Mucosa of descending colon (tissue), 3 donors: ENCODE results near the gene DDX24. TPM values are rescaled to one million over a fixed set of nuclear protein-coding genes. Genes with fewer than 3 reads are reported as not detected.

ENCODE experiments used
- ATAC-seq: fragments of 200-7000 bp; cut with Tn5 transposase; one replicate; pipeline ENCODE4 v1.9.1; 2020; ENCODE audit warnings: mild to moderate bottlenecking, moderate library complexity
- DNase-seq, 3 donors: peaks; one replicate each; pipeline ENCODE4 v3.0.0-alpha.2; 2020
- H3K36me3 ChIP-seq: fragments of 200-600 bp; one replicate; pipeline ENCODE4 v1.8.0; 2021; ENCODE audit warnings: low read depth, mild to moderate bottlenecking
- H3K4me1 ChIP-seq: fragments of 200-600 bp; one replicate; pipeline ENCODE4 v1.8.0; 2021; ENCODE audit warnings: low read depth, mild to moderate bottlenecking
- H3K4me3 ChIP-seq: fragments of 200-600 bp; one replicate; pipeline ENCODE4 v1.8.0; 2021; ENCODE audit warnings: mild to moderate bottlenecking
- H3K9me3 ChIP-seq: fragments of 200-600 bp; one replicate; pipeline ENCODE4 v1.8.0; 2021; ENCODE audit warnings: mild to moderate bottlenecking
- intact Hi-C, 2 donors: fragments of 100-400 bp; cut with DNase I in 1 of 2; cut with micrococcal nuclease in 1 of 2; formaldehyde crosslinking; loops; one replicate each; pipeline versions ENCODE4 v1.11.0 to v1.11.1; 2022; cut with DNase I, micrococcal nuclease
- total RNA-seq, 3 donors: library from RNA; stranded (reverse); fragmentation: NEBNext Ultra II Directional in 2 of 3; extraction: Animal tissue kit (Norgen Biotek cat#: 25700) in 2 of 3; gene quantifications; one replicate each; pipeline versions ENCODE4 v1.2.1 to v1.2.4, GENCODE V29; 2021 to 2023
- TF ChIP-seq, protein P1 (sequence below): fragments of 200-600 bp; IDR thresholded peaks from one replicate; pipeline ENCODE4 v1.8.0; 2022; ENCODE audit warnings: antibody characterized with exemption, mild to moderate bottlenecking
- donor health status: DM: no; HTN: no; CAD: no; lungs with moderate emphysema.
- donor health status: DM: no; HTN: no; CAD: no.
- donor health status: DM: no; HTN: yes; CAD: no.

DDX24 gene
- total RNA-seq, 3 donors from 2014 or later: 90.6 to 197 (median 107) TPM

DNA sequence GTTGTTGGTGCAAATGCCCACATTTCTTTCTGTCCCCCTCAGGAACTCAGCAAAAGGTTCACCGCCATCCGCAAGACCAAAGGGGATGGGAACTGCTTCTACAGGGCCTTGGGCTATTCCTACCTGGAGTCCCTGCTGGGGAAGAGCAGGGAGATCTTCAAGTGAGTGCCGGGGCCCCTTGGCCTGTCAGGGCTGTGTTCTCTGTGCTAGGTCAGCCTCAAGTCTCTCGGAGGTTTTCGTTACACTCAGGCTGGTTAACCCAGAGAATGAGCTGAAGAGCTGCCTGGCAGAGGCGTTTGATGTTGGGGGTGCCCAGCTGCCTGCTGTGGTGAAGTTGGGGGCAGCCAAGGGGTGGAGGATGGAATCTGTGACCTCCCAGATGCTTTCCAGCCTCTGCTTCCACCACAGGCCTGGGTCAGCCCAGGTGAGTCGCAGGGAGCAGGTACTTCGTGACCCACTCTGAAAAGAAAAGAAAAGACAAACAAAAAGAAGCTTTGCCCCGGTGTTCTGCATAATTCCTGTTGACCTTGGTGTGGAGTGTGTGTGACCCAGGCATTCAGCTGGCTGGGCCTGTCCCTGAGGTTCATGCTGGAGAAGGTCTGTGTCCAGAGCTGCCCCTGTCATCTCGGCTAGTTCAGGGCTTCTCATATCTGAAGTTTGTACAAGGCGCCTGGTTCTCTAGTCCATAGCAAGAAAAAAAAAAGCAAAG is 41.9 kb downstream of the DDX24 start:
- no peaks in the 10 kb centered on the region for H3K9me3 ChIP-seq
- DNase-seq: peak in 1 of 3 donors; percentile 3
- H3K4me3 ChIP-seq: no peak overlapping the region
- ATAC-seq: no peak
- H3K36me3 ChIP-seq: no peaks in the 10 kb centered on the region
- TF ChIP-seq, protein P1, sequence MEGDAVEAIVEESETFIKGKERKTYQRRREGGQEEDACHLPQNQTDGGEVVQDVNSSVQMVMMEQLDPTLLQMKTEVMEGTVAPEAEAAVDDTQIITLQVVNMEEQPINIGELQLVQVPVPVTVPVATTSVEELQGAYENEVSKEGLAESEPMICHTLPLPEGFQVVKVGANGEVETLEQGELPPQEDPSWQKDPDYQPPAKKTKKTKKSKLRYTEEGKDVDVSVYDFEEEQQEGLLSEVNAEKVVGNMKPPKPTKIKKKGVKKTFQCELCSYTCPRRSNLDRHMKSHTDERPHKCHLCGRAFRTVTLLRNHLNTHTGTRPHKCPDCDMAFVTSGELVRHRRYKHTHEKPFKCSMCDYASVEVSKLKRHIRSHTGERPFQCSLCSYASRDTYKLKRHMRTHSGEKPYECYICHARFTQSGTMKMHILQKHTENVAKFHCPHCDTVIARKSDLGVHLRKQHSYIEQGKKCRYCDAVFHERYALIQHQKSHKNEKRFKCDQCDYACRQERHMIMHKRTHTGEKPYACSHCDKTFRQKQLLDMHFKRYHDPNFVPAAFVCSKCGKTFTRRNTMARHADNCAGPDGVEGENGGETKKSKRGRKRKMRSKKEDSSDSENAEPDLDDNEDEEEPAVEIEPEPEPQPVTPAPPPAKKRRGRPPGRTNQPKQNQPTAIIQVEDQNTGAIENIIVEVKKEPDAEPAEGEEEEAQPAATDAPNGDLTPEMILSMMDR: no peak
- intact Hi-C loops: loop anchor here (5.0 to 10.0 kb wide), 2 partner anchors 96 to 98 kb away; no protein-coding TSS in a partner anchor
- no peaks in the 10 kb centered on the region for H3K4me1 ChIP-seq

DNA sequence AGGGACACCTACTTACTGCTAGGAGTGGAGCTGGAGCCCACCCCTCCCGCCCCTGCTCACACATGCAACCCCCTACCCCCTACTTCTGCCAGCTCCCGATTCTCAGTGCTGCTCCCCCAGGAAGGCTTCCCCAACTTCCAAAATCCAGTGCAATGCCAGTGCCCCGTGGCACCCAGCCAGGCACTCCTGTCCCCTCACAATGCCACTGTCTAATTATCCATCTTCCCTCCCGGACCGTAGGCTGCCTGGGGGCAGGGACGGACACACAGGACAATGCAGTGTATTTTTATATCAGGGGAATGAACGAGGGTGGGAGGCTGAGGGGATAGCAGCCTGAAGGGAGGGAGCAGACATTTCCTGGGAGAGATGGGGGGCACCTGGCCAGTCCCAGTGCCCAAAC is 42.5 kb downstream of the DDX24 start:
- intact Hi-C loops: loop anchor here (5.0 to 10.0 kb wide), 2 partner anchors 96 to 99 kb away; no protein-coding TSS in a partner anchor
- DNase-seq (peak in 1 of 3 donors; percentile 7), ATAC-seq (no peak)
- H3K4me1 ChIP-seq: no peaks in the 10 kb centered on the region
- no peaks in the 10 kb centered on the region for H3K9me3 ChIP-seq
- H3K36me3 ChIP-seq: no peaks in the 10 kb centered on the region
- H3K4me3 ChIP-seq: no peak overlapping the region
- TF ChIP-seq, protein P1: no peak

DNA sequence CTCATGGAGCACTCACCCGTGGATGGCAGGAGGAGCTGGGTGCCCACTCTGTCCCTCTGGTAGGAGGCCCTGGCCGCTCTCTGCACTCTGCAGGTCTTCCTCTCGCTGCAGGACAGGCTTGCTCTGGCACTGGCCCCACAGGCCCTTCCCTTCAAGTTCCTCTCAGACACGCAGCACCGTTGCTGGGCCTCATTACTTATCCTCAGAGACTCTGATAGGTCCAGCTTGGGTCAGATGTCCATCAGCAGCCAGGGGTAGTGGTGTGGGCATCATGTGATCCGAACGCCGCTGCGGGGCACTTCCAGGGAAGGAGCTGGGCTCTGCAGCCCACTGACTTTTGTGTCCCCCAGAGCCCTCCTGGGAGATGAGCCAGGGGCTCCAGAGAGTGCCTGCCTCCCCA is 43.0 kb downstream of the DDX24 start:
- Histone ChIP-seq H3K36me3 (no peaks in the 10 kb centered on the region), H3K4me1 (no peaks in the 10 kb centered on the region), H3K9me3 (no peaks in the 10 kb centered on the region), H3K4me3 (no peak overlapping the region)
- peak in 1 of 3 donors; percentile 21 for DNase-seq
- TF ChIP-seq, protein P1: no peak
- intact Hi-C loops: loop anchor here (5.0 to 10.0 kb wide), 2 partner anchors 97 to 99 kb away; no protein-coding TSS in a partner anchor
- no peak for ATAC-seq

DNA sequence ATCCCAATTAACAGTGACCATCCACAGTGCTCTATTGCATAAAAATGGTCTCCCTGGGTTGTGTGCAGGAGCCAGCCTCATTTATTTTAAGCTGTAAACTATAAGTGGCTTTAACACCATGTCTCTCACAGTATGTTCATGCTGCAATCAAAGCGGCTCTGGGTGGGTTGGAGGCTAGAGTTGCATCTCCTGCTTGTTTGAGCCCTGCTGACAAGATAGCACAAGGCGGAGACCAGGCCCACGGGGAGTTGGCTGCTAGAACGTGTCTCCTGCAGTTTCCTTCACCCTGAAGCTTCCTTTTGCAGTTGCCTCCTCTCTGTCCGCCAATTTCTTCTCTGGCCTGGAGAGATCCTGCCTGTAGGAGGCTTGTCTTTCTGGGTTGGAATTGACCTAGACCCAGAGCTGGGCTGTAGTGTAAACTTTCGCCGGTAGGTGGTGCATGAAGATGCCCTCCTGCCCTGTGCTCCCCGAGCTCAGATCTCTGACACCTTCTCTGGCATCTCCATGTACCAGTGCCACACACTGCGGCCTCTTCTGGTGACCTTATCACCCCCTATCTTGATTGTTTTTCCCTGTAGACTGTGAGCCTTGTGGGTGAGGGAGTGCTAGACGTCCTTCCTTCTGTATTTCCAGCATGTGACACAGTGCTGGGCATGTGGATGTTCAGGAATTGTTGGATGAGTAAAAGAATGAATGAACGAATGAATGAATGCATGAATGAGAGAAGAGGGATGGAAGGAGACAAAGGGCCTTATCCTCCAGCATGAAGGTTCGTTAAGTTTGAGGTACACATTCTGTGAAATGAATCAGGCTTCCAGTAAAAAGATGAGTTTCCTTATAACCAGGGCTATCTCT is 44.5 kb downstream of the DDX24 start:
- intact Hi-C loops: loop anchor here (5.0 to 10.0 kb wide), 2 partner anchors 98 to 101 kb away; no protein-coding TSS in a partner anchor
- Histone ChIP-seq H3K4me3 (no peak overlapping the region), H3K9me3 (no peaks in the 10 kb centered on the region), H3K36me3 (no peaks in the 10 kb centered on the region), H3K4me1 (peaks cover 4% of the 10 kb centered on the region)
- TF ChIP-seq, protein P1: peak; percentile 76
- ATAC-seq: peak; percentile 89
- peak in 2 of 3 donors; percentile 83 to 93 for DNase-seq

DNA sequence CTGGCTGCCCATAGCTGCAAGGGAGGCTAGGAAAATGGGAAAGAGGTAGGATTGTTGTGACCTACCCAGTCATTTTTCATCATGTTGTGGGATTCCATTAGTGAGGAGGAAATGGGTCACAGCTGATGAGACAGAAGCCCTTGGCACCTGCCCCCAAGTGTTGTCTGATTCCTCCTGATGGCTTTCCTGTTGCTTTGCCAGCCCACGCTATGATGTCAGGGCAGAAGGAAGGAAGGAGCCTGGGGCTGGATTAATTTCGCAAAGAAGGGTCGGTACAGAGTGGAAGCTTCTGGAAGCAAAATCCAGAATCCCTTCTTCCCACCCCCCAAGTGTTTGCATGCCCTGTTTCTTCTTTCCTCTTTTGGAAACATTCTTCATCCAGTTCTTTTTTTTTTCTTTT is 46.1 kb downstream of the DDX24 start:
- Histone ChIP-seq H3K9me3 (no peaks in the 10 kb centered on the region), H3K36me3 (no peaks in the 10 kb centered on the region), H3K4me3 (no peak overlapping the region), H3K4me1 (peaks cover 4% of the 10 kb centered on the region)
- TF ChIP-seq, protein P1: no peak
- ATAC-seq: no peak
- no peak for DNase-seq
- intact Hi-C loops: loop anchor here (5.0 to 10.0 kb wide), 2 partner anchors 100 to 102 kb away; no protein-coding TSS in a partner anchor
